IPS-18c (cell line): ENCODE results near the gene MFAP3.
"Not testable (repeated sequence)": the region's sequence is repeated elsewhere in the genome, so short reads cannot be mapped to it uniquely, and the experiment has no call there.

ENCODE experiments used
- H3K4me3 ChIP-seq: 2 replicates; pipeline ENCODE4 v1.7.0; 2013; ENCODE audit warnings: low read depth, mild to moderate bottlenecking, low read length, moderate library complexity; ENCODE audit not compliant: insufficient read depth
- H3K9me3 ChIP-seq: one replicate; pipeline ENCODE4 v1.6.1; 2013; ENCODE audit warnings: mild to moderate bottlenecking, low read length, moderate library complexity; ENCODE audit not compliant: control insufficient read depth, insufficient read depth

MFAP3 gene

GRCh38 chr5:154044099-154044498 lies 5.3 kb downstream of the MFAP3 start:
- no peak overlapping the region for H3K4me3 ChIP-seq
- no peaks in the 10 kb centered on the region for H3K9me3 ChIP-seq

- Histone ChIP-seq H3K4me3 (no peak overlapping the region), H3K9me3 (no peaks in the 10 kb centered on the region)
Observed at GRCh38 chr5:154044581-154044980, 5.8 kb downstream of the MFAP3 start.

- Histone ChIP-seq H3K4me3 (no peak overlapping the region), H3K9me3 (no peaks in the 10 kb centered on the region)
Observed at GRCh38 chr5:154046486-154046885, 7.7 kb downstream of the MFAP3 start.

DNA sequence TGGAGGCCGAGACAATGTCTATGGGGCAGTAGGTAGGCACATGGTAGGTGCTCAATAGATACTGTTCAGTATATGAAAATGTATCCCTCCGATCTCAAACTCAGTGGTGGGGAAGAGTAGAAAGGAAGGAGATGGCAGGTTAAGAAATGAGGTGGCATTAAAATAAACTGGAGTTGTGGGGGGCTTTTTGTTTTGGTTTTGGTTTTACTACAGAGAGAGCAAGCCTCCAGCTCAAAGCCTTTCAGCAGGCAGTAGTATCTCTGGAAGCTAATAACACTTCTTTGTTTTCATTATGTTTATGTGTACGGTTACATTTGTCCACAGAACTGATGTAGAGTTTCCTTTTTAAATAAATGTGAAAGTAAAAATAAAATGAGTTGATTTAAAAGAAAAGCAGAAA lies 8.6 kb downstream of the MFAP3 start:
- Histone ChIP-seq H3K9me3 (no peaks in the 10 kb centered on the region), H3K4me3 (no peak overlapping the region)

DNA sequence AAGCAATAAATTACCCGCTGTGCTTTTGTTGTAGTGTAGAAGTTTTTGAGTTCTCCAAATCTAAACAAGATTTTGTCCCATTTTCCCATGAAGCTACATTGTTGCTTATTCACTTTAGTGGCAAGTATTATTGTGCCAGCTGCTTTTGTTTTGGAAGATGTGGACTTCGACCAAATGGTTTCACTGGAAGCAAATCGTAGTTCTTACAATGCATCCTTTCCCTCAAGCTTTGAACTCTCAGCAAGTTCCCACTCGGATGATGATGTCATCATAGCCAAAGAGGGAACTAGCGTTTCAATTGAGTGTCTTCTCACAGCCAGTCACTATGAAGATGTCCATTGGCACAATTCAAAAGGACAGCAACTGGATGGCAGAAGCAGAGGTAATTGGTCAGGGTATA lies 10.9 kb downstream of the MFAP3 start:
- H3K9me3 ChIP-seq, result no peaks in the 10 kb centered on the region
- no peak overlapping the region for H3K4me3 ChIP-seq

DNA sequence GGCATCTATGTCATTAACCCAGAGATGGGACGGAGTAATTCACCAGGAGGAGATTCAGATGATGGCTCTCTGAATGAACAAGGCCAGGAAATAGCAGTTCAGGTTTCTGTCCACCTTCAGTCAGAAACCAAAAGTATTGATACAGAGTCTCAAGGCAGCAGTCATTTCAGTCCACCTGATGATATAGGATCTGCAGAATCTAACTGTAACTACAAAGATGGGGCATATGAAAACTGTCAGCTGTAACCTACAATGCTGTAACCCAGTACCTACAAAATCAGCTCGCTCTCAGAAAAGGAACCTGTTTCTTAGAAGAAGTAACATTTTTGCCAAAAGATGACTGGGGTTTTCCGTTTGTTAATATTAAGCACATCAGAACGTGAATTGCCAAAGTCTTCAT lies 14.7 kb downstream of the MFAP3 start:
- Histone ChIP-seq H3K4me3 (no peak overlapping the region), H3K9me3 (no peaks in the 10 kb centered on the region)

GRCh38 chr5:154055201-154055600 lies 16.4 kb downstream of the MFAP3 start:
- no peaks in the 10 kb centered on the region for H3K9me3 ChIP-seq
- H3K4me3 ChIP-seq, result no peak overlapping the region

DNA sequence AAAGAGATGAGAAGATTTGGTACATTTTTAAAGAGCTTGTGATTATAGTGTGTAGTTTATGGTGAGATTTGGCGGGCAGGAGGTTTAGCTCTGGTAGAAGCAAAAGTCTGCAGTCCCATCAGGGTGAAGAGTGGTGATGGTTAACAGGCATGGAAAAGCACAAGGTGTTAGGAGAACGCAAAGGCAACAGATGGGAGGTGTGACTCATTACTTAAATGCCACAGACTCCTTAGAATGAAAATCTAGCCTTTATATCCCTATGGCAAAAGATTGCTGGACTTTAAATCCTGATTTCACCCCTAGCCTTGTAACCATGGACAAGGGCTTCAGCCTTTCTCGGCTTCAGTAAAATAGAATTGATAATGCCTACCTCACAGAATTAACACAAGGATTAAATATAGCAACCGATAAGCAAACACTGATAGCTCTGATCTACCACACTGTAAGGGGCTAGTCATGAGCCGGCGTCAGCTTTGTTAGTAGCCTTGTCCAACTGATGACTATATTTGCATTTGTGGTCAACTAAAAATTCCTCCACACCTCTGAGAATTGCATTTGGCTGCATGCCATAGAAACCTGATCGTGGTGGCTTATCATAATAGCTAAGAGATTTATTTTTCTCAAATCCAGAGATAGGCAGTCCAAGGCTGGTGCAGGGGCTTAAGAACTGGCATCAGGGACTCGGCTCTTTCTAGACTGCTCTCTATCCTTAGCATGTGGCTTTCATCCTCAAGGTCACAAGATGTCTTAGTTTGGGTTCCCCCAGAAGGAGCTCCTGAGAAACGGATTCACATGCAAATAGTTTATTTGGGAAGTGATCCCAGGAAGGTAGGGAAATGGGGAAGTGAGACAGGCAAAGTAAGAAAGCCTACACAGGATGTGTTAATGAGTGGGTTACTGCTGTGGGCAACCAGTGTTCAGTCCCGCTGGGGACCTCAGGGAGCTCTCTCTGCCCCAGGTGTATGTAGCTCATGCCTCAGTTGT lies 19.6 kb downstream of the MFAP3 start:
- Histone ChIP-seq H3K4me3 (no peak overlapping the region), H3K9me3 (no peaks in the 10 kb centered on the region)

DNA sequence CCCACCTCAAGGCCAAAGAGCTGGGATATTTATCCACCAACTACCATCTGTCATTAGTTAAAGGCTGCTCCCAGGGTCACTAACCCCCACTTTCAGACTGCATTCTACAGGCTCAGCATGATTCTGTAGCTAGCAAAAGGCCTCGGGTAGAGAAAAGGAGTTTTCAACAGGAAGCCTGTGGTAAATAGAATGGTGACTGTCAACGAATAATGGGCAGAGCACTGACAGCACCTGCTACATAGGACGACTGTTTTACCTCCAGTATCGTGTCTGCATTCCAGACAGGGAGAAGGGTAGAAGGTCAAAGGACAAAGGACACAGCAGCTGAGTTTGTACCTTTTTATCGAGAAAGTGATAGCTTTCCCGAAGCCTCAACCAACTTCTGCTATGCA lies 20.3 kb downstream of the MFAP3 start:
- Histone ChIP-seq H3K4me3 (no peak overlapping the region), H3K9me3 (no peaks in the 10 kb centered on the region)

DNA sequence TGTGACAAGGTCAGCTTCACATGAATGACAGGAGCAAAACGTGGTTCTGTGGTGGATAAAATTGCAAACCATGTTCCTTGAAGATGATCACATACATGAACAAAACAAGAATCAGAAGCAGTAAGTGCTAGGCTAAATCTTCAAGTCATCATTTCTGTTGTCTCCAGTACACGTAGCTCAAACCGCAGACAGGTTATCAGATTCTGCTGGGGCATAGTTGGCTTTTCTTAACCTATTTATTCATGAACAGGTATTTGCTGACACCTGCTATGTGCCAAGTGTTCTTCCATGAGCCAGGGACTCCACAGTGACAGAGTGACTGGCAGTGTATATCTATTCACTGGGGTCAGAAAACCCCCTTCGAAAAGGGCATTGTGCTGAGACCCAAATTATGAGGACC lies 20.8 kb downstream of the MFAP3 start:
- Histone ChIP-seq H3K4me3 (no peak overlapping the region), H3K9me3 (no peaks in the 10 kb centered on the region)

- no peak overlapping the region for H3K4me3 ChIP-seq
- no peaks in the 10 kb centered on the region for H3K9me3 ChIP-seq
Observed at GRCh38 chr5:154060606-154061005, 21.8 kb downstream of the MFAP3 start.

- Histone ChIP-seq H3K4me3 (no peak overlapping the region), H3K9me3 (no peaks in the 10 kb centered on the region)
Observed at GRCh38 chr5:154063372-154063771, 24.6 kb downstream of the MFAP3 start.

GRCh38 chr5:154065971-154066370 lies 27.2 kb downstream of the MFAP3 start:
- H3K9me3 ChIP-seq, result no peaks in the 10 kb centered on the region
- H3K4me3 ChIP-seq, result no peak overlapping the region

DNA sequence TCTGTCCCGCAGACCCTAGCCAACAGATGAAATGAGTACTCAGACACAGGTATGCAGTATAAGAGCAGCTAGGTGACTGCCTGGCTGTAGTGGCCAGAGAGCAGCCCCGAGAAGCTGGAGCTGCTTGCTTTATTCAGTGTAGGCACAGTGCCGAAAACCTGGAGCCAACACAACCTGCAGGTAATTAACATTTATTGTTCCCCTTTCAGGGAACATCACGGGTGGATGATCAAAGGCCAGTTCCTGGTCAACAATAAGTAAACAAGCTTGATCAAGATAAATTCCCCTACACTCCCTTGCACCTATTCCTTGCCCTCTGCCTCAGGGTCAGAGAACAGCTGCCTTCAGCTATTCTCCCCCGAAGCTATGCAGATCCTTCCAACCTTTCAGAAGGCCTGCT lies 31.1 kb downstream of the MFAP3 start:
- not testable (repeated sequence) for H3K9me3 ChIP-seq, H3K4me3 ChIP-seq

- Histone ChIP-seq H3K9me3 (no peaks in the 10 kb centered on the region), H3K4me3 (no peak overlapping the region)
Observed at GRCh38 chr5:154071799-154072413, 33.1 kb downstream of the MFAP3 start.

DNA sequence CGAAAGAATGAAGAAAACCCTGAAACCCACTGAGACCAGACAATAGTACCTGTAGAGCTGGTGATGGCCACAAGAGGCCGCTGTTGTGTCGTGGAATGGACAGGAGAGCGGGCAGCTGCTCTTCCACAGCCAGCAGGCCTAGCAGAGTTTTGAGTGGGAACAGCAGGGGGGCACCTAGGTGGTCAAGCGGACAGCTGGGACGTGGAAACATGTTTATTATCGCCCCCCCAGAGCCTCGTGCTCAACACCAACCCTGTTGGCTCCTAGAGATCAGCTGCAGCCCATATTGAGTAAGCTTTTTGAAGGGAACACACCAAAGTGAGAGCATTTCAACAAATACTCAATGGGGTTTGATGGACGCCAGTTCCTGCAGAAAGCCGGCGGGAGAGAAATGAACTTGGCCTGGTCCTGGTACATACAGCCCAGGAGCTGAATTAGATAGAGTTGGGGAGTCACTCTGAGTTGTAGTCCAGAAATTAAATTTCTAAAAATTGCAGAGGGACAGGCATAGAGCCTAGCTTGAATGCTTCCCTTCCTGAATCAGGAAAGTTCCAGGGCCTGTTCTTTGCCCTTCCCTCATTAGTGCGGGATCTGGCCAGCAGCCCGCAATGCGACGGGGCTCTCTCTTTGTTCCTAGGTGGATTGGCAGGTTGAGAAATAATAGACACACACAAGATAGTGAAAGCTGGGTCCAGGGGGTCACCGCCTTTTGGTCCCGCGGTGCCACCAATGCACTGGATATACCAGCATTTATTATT lies 33.8 kb downstream of the MFAP3 start:
- no peak overlapping the region for H3K4me3 ChIP-seq

GRCh38 chr5:154076240-154076922 lies 37.6 kb downstream of the MFAP3 start:
- Histone ChIP-seq H3K4me3 (no peak overlapping the region), H3K9me3 (no peaks in the 10 kb centered on the region)

More for the DNA sequence above, 33.8 kb downstream of the MFAP3 start:
- no peaks in the 10 kb centered on the region for H3K9me3 ChIP-seq
